Retinal pigment epithelial cell (primary cell): ENCODE data around the gene ATF3.
"Not testable (repeated sequence)": the region's sequence is repeated elsewhere in the genome, so short reads cannot be mapped to it uniquely, and the experiment has no call there.

Source experiments
- DNase-seq: peaks from one replicate; pipeline ENCODE4 v3.0.0-alpha.2; 2010; ENCODE audit warnings: low read depth
- H3K4me3 ChIP-seq: 2 replicates; pipeline ENCODE4 v1.5.1; 2011; ENCODE audit warnings: mild to moderate bottlenecking, low read length, control low read depth, moderate library complexity
- CTCF ChIP-seq: conservative IDR thresholded peaks from 2 replicates; pipeline ENCODE4 v1.5.1; 2011; ENCODE audit warnings: low read depth, low read length, control low read depth, inconsistent platforms

ATF3 gene

GRCh38 chr1:212638492-212639151 lies 30.1 kb downstream of the ATF3 start:
- DNase-seq = no peak
- no peak for TF ChIP-seq CTCF
- H3K4me3 ChIP-seq = no peak overlapping the region

- DNase-seq, H3K4me3 ChIP-seq: not testable (repeated sequence)
Measured at GRCh38 chr1:212639524-212639923, 31.0 kb downstream of the ATF3 start.

- no peak for TF ChIP-seq CTCF
- DNase-seq = no peak
- H3K4me3 ChIP-seq = no peak overlapping the region
Measured at GRCh38 chr1:212640223-212640878, 31.8 kb downstream of the ATF3 start.

- no peak for TF ChIP-seq CTCF
Measured at GRCh38 chr1:212641956-212642355, 33.4 kb downstream of the ATF3 start.

GRCh38 chr1:212643877-212644276 lies 35.3 kb downstream of the ATF3 start:
- DNase-seq = no peak
- H3K4me3 ChIP-seq = no peak overlapping the region
- no peak for TF ChIP-seq CTCF

More at GRCh38 chr1:212641956-212642355, 33.4 kb downstream of the ATF3 start:
- no peak overlapping the region for H3K4me3 ChIP-seq
- no peak for DNase-seq

- TF ChIP-seq CTCF = no peak
- DNase-seq = no peak
- H3K4me3 ChIP-seq = no peak overlapping the region
Measured at GRCh38 chr1:212644866-212645545, 36.4 kb downstream of the ATF3 start.

GRCh38 chr1:212645546-212646543 lies 37.3 kb downstream of the ATF3 start:
- no peak overlapping the region for H3K4me3 ChIP-seq
- TF ChIP-seq CTCF = no peak
- DNase-seq = no peak
